ENCODE results near the gene CCDC187.

- TF ChIP-seq CTCF (optimal IDR thresholded peaks at IDR 0.05 in 1 of 3, IDR thresholded peaks at IDR 0.05 in 1 of 3, conservative IDR thresholded peaks at IDR 0.05 in 1 of 3; ENCODE audit: extremely low read depth in 1 of 3, insufficient read depth in 2 of 3, low read length in 3 of 3) (no peak), EZH2 (IDR thresholded peaks at IDR 0.05; ENCODE audit: low read length) (no peak)
Observed at GRCh38 chr9:136210276-136210675, 93.6 kb downstream of the CCDC187 start.
